ENCODE measurements around the gene COL6A6.

DNA sequence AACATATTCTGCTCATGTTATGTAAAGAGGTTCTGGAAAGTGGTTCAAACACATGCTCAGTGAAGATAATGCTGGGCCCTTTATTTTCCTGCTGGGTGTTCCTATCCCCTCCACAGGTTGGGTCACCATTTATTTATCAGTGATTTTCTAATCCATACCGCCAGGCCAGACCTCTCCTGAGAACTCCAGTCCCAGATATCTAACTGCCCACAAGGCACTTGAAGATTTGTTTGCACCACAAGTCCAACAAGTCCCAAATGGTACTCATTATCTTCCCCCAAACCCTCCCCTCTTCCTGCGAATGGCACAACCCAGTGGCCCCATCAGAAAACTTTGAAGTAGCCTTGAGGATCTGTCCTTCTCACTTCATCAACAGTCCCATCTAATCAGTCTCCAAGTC, 5.4 kb downstream of the COL6A6 start:
- no peak for TF ChIP-seq EZH2 (IDR thresholded peaks at IDR 0.05; ENCODE audit: borderline replicate concordance, low read depth, low read length, poor library complexity, severe bottlenecking)
- TF ChIP-seq, protein P1, sequence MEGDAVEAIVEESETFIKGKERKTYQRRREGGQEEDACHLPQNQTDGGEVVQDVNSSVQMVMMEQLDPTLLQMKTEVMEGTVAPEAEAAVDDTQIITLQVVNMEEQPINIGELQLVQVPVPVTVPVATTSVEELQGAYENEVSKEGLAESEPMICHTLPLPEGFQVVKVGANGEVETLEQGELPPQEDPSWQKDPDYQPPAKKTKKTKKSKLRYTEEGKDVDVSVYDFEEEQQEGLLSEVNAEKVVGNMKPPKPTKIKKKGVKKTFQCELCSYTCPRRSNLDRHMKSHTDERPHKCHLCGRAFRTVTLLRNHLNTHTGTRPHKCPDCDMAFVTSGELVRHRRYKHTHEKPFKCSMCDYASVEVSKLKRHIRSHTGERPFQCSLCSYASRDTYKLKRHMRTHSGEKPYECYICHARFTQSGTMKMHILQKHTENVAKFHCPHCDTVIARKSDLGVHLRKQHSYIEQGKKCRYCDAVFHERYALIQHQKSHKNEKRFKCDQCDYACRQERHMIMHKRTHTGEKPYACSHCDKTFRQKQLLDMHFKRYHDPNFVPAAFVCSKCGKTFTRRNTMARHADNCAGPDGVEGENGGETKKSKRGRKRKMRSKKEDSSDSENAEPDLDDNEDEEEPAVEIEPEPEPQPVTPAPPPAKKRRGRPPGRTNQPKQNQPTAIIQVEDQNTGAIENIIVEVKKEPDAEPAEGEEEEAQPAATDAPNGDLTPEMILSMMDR (conservative IDR thresholded peaks at IDR 0.05; ENCODE audit: low read depth, low read length): no peak

Data from A673 (cell line).